Skeletal muscle tissue (tissue), 4 donors: ENCODE results near the gene LRRC8E. TPM values are rescaled to one million over a fixed set of nuclear protein-coding genes. Genes with fewer than 3 reads are reported as not detected.

Source experiments
- H3K27ac ChIP-seq: one replicate; pipeline ENCODE4 v1.7.0; 2013; ENCODE audit warnings: mild to moderate bottlenecking, low read depth, low read length, inconsistent platforms
- H3K27me3 ChIP-seq, 3 donors: one replicate each; pipeline ENCODE4 v1.7.0; 2013; ENCODE audit warnings: low read length in 3 of 3; ENCODE audit not compliant: control insufficient read depth in 3 of 3, insufficient read depth in 3 of 3
- H3K36me3 ChIP-seq, 3 donors: one replicate each; pipeline ENCODE4 v1.7.0; 2013; ENCODE audit warnings: low read length in 3 of 3; ENCODE audit not compliant: control insufficient read depth in 3 of 3, insufficient read depth in 3 of 3
- H3K4me1 ChIP-seq, 3 donors: one replicate each; pipeline ENCODE4 v1.7.0; 2013; ENCODE audit warnings: low read length in 3 of 3, mild to moderate bottlenecking in 3 of 3; ENCODE audit not compliant: control insufficient read depth in 3 of 3, insufficient read depth in 3 of 3
- H3K4me3 ChIP-seq, 3 donors: one replicate each; pipeline ENCODE4 v1.7.0; 2013; ENCODE audit warnings: low read length in 3 of 3
- H3K9ac ChIP-seq, 3 donors: one replicate each; pipeline ENCODE4 v1.7.0; 2013; ENCODE audit warnings: low read length in 3 of 3, mild to moderate bottlenecking in 3 of 3, moderate library complexity in 2 of 3, low read depth in 1 of 3
- H3K9me3 ChIP-seq, 3 donors: one replicate each; pipeline ENCODE4 v1.7.0; 2013; ENCODE audit warnings: low read length in 3 of 3; ENCODE audit not compliant: control insufficient read depth in 3 of 3
- total RNA-seq: library from RNA; depleted of rRNA; stranded (reverse); fragments of >200 nt; gene quantifications from one replicate; pipeline ENCODE4 v1.2.3, GENCODE V29; 2014
- donor health status: Osteomylitis.

The LRRC8E gene
- total RNA-seq, 1 donor from 2014 or later, result under 0.01 TPM

DNA sequence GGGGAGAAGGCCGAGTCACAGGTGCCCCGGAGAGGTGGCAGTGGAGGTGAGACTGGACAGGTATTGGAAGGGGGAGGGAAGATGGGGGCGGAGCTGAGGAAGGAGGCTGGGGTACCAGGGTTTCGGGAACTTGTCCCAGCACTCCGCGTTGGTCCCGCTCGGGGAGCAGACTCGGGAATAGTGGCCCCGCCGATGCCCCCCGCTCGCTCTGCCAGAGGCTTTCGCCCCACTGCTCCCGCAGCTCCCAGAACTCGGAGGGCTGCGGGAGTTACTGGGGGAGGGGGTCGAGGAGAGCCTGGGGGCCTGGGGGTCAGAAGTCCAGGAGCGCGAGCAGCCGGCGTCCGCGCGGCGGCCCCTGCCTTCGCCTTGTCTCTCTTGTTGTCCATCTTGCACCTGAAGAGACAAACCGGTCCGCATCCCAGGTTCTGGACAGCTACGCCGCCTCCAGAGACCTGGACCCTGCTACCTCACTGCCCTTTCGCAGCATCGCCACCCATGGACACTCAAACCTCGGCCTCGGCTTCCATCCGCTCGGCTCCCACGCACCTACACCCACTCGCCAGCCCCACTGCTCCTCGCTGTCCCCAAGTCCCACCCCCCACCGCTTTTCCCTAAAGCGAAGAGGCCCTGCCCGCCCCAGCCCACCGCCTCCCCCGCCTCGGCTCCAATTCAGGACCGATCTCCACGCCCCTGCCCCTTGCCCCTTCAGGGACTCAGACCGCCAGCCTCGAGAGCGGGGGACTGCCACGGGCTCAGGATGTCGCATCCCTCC, 14.8 kb upstream of the LRRC8E start:
- Histone ChIP-seq H3K27me3 (peaks cover 31 to 41% (median 35%) of the 10 kb centered on the region in 3 donors), H3K9ac (no peak overlapping the region), H3K4me1 (peaks cover 15 to 25% (median 16%) of the 10 kb centered on the region in 3 donors), H3K4me3 (no peak overlapping the region), H3K36me3 (no peaks in the 10 kb centered on the region), H3K9me3 (no peaks in the 10 kb centered on the region), H3K27ac (no peak overlapping the region)

DNA sequence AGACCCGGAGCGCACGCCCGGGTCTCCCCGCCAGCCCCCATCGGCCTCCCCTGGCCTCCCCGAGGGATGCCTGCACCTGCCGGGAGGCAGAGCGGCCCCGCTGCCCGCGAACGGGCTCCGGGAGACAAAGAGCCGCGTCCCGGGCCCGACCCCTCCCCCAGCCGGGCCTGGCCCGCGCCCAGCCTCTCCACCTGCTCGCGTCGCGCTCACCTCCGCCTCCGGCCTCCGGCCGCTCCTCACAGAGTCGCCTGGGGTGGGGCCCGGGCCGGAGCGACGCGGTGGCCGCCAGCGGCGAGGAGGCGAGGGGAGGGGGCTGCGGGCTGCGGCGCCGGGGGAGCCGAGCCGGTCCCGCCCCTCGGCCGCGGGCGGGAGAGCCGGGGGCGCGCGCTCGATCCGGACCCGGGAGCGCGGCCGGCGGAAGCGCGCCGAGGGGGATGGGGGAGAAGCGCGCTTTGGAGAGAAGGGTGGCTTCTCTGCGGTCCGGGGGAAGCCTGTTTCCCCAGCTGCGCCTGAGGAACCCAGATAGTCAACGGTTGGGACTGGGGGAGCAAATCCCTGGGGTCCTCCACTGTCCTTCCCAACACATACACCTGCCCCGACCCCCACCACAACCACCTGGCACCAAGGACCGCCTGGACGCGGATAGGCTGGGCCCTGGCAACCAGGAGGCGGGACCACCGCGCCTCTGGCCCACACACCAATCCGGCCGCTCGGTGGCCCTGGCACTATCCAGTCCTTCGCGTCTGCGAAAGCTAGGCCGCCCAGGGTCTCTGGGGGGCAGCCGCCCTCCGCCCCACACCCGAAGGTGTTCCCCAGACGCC, 14.0 kb upstream of the LRRC8E start, which contains the start of gene PRR36:
Gene PRR36 (minus strand): TSS at position 315 of the 821 bp plus-strand sequence. CDS start 701 bp downstream, outside the sequence.
- no peaks in the 10 kb centered on the region for H3K9me3 ChIP-seq
- H3K9ac ChIP-seq, result no peak within 1 kb of the TSS
- no peak within 1 kb of the TSS for H3K27ac ChIP-seq
- H3K4me1 ChIP-seq, result peaks cover 9 to 19% (median 10%) of the 10 kb centered on the region in 3 donors
- H3K36me3 ChIP-seq, result no peaks in the 10 kb centered on the region
- H3K27me3 ChIP-seq, result peaks cover 27 to 41% (median 35%) of the 10 kb centered on the region in 3 donors
- H3K4me3 ChIP-seq, result peak within 1 kb of the TSS in 1 of 3 donors; percentile 29

- Histone ChIP-seq H3K27me3 (peaks cover 29 to 46% (median 35%) of the 10 kb centered on the region in 3 donors), H3K4me3 (no peak overlapping the region), H3K9me3 (no peaks in the 10 kb centered on the region), H3K36me3 (no peaks in the 10 kb centered on the region), H3K4me1 (peaks cover 6 to 13% (median 7%) of the 10 kb centered on the region in 3 donors), H3K27ac (no peak overlapping the region), H3K9ac (no peak overlapping the region)
Observed at GRCh38 chr19:7874897-7875273, 13.4 kb upstream of the LRRC8E start.

- Histone ChIP-seq H3K9ac (no peak overlapping the region), H3K36me3 (no peaks in the 10 kb centered on the region), H3K4me1 (peaks cover 0 to 5% (median 3%) of the 10 kb centered on the region in 3 donors), H3K27me3 (peaks cover 23 to 39% (median 32%) of the 10 kb centered on the region in 3 donors), H3K9me3 (no peaks in the 10 kb centered on the region), H3K4me3 (no peak overlapping the region), H3K27ac (no peak overlapping the region)
Observed at GRCh38 chr19:7877249-7877836, 11.0 kb upstream of the LRRC8E start.

- Histone ChIP-seq H3K36me3 (no peaks in the 10 kb centered on the region), H3K27ac (no peak overlapping the region), H3K4me1 (peaks cover 0 to 5% (median 3%) of the 10 kb centered on the region in 3 donors), H3K4me3 (no peak overlapping the region), H3K27me3 (peaks cover 13 to 26% (median 15%) of the 10 kb centered on the region in 3 donors), H3K9ac (no peak overlapping the region), H3K9me3 (no peaks in the 10 kb centered on the region)
Observed at GRCh38 chr19:7879111-7879807, 9.1 kb upstream of the LRRC8E start.

- no peak overlapping the region for H3K27ac ChIP-seq
- H3K36me3 ChIP-seq, result no peaks in the 10 kb centered on the region
Observed at GRCh38 chr19:7879836-7880235, 8.5 kb upstream of the LRRC8E start.

DNA sequence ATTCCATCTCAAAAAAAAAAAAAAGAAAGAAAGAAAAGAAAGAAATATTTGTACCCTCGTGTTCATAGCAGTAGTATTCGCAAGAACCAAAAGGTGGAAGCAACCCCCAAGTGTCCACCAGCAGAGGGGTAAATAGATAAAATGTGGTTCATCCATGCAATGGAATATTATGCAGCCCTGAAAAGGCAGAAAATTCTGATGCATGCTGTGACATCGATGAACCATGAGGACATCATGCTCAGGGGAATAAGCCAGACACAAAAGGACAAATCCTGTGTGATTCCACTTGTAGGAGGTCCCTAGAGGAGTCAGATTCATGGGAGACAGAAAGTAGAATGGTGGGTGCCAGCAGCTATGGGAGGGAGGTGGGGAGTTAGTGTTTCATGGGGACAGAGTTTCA, 6.4 kb upstream of the LRRC8E start:
- H3K4me3 ChIP-seq, result no peak overlapping the region
- H3K9me3 ChIP-seq, result no peaks in the 10 kb centered on the region
- no peaks in the 10 kb centered on the region for H3K36me3 ChIP-seq
- peaks cover 2 to 14% (median 13%) of the 10 kb centered on the region in 3 donors for H3K27me3 ChIP-seq
- no peak overlapping the region for H3K9ac ChIP-seq
- H3K4me1 ChIP-seq, result no peaks in the 10 kb centered on the region
- H3K27ac ChIP-seq, result no peak overlapping the region

More at GRCh38 chr19:7879836-7880235, 8.5 kb upstream of the LRRC8E start:
- Histone ChIP-seq H3K9me3 (no peaks in the 10 kb centered on the region), H3K4me1 (no peaks in the 10 kb centered on the region), H3K27me3 (peaks cover 7 to 20% (median 9%) of the 10 kb centered on the region in 3 donors), H3K9ac (no peak overlapping the region), H3K4me3 (no peak overlapping the region)

DNA sequence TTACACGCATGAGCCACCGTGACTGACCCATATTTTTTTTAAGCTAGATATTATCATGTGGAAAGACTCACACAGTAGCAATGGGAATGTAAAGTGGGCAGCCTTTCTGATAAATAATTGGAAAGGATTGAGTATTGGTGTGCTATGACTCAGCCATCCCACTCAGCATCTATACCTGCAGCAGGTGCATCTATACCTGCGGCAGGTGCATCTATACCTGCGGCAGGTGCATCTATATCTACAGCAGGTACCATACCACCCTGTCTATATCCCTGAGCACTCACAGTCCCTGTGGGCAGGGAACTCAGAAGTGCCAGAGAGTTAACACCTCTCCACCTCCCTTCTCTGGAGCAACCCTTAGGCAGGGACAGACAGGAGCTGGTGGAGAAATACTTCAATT, 5.2 kb upstream of the LRRC8E start:
- no peak overlapping the region for H3K4me3 ChIP-seq
- H3K9ac ChIP-seq, result no peak overlapping the region
- H3K27ac ChIP-seq, result no peak overlapping the region
- H3K36me3 ChIP-seq, result no peaks in the 10 kb centered on the region
- no peaks in the 10 kb centered on the region for H3K4me1 ChIP-seq
- H3K27me3 ChIP-seq, result peaks cover 10 to 15% (median 10%) of the 10 kb centered on the region in 3 donors
- H3K9me3 ChIP-seq, result no peaks in the 10 kb centered on the region

- Histone ChIP-seq H3K36me3 (no peaks in the 10 kb centered on the region), H3K27me3 (peaks cover 17 to 22% (median 17%) of the 10 kb centered on the region in 3 donors), H3K9ac (no peak overlapping the region), H3K4me1 (no peaks in the 10 kb centered on the region), H3K4me3 (no peak overlapping the region), H3K9me3 (no peaks in the 10 kb centered on the region), H3K27ac (no peak overlapping the region)
Observed at GRCh38 chr19:7883796-7884570, 4.3 kb upstream of the LRRC8E start.
